DMS114 treated with DMSO at 0.1 percent for 48 hours (cell line): Measurements from ENCODE around the gene ARID1A.
"Not testable (repeated sequence)": the region's sequence is repeated elsewhere in the genome, so short reads cannot be mapped to it uniquely, and the experiment has no call there.

Source experiments
- DNase-seq: peaks from one replicate; lab custom pipeline; 2025; ENCODE audit not compliant: unreplicated experiment; lab: John Stamatoyannopoulos, UW

Gene ARID1A

DNA sequence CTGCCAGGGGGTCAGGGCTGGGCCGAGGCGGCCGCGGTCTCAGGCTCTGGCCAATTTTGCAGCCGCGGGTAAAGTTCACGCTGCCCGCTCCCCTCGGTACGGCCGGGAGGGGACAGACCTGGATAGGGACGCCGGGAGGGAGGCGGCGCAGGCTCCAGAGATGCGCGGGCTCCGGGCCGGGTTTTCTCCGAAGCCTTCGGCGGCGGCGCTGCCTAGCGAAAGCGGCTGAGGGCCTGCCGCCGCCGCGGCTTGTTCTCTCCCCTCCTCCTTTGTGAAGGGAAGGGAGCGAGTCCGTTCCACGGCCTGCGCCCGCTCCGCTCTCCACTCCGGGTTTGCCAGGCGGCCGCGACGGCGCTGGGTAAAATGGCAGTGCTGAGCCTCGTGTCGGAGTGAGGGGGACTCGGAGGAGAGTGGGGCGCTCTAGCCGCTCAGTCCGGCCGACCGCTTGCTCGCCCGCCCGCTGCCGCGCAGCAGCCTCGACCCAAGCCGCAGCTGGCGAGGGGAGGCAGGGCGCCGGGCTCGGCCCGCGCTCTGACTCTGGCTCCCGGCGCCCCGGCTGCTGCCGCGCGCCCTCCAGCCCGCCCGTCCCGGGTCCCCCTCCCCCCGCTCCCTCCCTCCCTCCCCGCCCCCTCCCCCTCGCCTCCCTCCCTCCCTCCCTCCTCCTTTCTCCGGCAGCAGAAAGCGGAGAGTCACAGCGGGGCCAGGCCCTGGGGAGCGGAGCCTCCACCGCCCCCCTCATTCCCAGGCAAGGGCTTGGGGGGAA, at the start of gene ARID1A:
Gene ARID1A, plus strand, starts transcription at position 660 of the 763 bp plus-strand sequence. CDS start 389 bp downstream, outside the sequence.
- peak; percentile 70 for DNase-seq

DNA sequence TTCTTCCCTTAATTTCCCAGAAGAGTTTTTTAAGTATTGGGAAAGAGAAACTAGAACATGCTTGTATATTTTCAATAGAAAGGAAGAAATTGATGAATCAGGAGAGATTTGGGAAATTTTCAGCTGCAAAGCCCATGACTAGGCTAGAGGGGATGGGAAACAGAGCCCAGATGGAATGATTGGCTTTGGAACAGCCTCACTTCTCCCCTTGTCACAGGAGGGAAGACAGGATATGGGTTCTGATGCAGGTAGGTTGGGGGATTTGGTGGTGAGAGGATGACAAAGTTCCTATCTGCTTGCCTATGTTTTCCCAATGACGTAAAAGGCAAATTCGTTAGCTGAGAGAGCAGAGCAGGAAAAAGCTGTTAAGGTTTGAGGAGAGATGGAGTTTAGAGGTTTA, 31.0 kb upstream of the ARID1A start:
- DNase-seq: no peak

DNA sequence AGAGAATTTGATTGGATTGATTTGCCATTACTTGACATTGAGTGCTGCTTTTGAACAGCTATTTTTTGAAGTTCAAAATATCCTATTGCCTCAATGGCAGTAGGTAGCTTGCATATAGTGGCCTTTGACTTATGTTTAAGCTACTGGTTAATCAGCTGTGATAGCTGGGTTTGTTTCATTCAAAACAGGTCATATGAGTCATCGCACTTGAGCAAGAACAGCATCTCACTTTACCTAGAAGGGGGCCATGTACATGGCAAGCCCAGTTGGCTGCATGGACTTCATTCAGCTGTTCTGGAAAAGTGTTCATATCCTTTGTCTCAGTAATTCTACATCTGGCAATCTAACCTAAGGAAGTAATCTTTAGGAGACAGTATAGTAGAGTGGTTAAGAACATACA, 29.0 kb upstream of the ARID1A start:
- no peak for DNase-seq

DNA sequence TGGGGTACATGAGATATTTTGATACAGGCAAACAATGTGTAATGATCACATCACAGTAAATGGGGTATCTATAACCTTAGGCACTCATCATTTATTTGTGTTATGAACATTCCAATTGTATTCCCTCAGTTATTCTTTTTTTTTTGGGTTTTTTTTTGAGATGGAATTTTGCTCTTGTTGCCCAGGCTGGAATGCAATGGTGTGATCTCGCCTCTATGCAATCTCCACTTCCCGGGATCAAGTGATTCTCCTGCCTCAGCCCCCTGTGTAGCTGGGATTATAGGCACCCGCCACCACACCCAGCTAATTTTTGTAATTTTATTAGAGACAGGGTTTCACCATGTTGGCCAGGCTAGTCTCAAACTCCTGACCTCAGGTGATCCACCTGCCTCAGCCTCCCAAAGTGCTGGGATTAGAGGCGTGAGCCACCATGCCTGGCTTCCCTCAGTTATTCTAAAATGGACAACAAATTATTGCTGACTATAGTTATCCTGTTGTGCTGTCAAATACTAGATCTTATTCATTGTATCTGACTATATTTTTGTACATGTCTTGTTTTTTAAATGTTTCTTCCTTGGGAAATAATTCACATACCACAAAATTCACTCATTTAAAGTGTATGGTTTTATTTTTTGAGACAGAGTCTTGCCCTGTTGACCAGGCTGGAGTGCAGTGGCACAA, 27.6 kb upstream of the ARID1A start:
- DNase-seq: not testable (repeated sequence)

DNA sequence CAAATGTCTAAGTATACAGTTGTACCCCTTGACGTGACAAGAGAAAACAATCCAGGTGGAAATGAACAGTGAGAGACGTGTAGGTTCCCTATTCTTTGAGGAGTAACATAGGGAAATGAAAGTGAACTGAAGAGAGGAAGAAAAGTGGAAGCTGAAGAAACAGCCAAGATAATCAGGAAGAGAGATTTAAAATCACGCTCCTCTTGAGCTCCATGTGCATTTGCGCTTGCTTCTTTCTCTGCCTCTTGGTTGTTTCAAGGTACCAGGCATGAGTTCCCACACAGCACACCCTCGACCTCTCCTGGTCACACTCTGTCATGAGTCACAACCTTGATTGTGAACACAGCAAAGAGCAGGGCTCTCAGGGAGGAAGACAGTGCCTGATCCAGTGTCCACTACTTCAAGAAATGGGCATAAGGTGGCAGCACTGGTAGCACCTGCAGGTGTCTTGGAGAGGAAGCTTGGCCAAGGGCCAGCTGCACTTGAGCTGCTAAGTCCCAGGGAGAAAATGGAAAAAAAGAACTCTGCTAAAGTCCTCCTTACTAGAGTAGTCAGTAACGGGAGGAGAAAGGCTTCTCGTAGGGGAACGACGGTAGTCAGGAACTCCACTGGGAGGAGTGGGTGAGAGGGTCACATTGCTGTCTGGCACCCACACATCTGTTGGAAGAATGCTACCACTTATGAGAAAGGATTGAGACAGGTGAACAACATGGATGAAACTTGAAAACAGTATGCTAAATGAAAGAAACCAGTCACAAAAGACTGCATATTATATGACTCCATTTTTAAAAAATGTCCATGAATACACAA, 18.3 kb upstream of the ARID1A start:
- DNase-seq: peak; percentile 19

DNA sequence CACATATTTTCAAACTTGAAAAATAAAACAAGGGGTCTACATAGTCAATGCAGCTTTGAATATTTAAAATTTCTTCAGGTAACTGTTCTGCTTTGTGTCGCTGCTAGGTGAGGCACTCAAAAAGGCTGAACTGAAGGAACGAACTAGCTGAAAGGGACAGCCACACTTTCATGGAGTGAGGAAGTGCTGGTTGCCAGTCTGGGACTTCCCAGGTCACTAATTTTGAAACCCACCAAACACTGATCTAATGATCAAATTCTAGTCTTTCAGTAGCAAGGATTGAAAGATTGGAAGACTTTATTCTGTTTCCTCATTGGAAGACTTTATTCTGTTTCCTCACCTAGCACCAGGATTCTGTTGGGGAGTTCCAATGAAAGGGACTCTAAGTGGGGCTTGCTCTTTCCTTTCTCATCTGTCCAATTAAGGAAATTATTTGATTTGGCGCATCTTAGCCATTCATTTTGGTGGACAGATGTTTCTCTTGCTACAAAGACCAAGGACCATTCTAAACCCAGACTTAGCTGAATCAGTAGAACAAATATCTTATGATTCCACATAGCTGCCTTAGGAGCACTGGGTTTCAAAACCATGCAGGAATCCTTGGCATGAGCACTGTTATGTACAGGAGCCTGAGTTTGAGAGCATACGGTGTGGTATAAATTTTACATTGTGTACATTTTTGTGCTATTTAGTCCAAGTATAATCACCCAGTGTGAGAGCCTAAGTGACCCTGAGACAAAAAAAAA, 10.9 kb upstream of the ARID1A start:
- no peak for DNase-seq

DNA sequence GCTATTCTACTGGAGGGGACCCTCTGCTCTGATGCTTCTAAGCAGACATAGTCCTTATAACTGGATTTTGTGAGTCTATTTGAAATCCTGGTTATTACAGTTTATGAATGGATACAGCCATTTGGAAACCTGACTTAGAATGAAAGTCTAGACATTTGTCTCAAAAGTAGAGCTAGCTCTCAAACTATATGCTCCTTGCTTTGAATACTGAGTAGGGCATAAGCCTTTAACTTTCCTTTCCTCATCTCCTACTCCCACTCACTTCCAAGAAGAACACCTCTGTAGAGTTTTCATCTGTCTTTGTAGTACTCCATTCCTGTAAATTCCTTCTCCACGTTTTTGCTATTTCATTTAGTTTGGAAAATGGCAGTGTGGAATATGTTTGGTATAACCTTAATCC, 9.0 kb upstream of the ARID1A start:
- no peak for DNase-seq

DNA sequence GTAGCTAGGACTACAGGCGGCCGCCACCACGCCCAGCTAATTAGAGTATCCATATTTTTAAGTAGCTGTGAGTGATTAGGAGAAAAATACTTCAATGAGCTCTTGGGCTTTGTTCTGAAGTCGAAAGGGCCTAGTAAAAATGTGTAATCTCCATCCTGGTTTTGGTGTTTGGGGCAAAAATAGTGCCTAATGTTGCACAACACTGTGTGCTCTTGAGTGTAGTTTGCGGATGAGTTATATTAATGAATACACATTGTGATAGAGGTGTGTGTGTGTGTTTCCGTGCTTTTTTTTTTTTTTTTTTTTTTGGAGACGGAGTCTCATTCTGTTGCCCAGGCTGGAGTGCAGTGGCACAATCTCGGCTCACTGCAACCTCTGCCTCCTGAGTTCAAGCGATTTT, 6.3 kb upstream of the ARID1A start:
- no peak for DNase-seq

DNA sequence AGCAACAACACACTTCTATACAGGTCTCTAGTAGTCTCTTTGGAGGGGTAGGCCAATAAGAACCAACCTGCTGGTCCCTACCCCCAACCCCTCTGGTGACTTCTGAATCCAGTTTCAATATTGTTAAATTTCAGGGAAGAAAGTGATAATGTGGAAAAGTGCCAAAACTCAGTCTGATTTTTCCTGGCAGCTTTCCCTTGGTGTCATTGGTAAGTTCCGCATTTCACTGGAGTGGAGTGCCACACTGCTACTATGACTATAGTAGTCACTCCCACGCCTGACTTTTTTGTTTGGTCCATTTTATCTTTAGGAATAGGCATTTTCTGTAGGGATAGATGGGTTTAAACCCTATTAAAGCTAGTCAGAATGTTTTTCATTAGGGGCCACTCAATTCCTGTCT, 5.7 kb upstream of the ARID1A start:
- DNase-seq: no peak

DNA sequence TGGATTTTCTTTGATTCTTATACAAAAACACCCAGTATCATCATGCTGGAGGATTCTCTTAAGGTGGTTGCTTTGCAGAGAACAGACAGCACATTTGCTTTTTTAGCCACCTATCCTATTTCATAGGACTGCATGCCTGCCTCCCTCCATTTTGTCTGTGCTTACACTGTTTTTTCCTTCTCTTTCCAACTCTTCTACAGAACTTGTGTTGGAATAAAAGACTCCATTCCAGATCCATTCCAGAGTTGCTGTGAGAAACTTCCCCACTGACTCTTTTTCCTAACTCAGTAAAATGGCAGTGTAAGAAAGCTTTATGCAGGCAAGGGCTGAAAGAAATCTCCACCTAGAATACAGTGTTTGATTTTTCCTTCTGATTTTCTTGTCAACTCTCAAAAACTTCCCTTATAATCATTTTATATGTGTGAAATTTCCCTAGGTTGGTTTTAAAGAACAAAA, 5.2 kb upstream of the ARID1A start:
- DNase-seq: no peak

DNA sequence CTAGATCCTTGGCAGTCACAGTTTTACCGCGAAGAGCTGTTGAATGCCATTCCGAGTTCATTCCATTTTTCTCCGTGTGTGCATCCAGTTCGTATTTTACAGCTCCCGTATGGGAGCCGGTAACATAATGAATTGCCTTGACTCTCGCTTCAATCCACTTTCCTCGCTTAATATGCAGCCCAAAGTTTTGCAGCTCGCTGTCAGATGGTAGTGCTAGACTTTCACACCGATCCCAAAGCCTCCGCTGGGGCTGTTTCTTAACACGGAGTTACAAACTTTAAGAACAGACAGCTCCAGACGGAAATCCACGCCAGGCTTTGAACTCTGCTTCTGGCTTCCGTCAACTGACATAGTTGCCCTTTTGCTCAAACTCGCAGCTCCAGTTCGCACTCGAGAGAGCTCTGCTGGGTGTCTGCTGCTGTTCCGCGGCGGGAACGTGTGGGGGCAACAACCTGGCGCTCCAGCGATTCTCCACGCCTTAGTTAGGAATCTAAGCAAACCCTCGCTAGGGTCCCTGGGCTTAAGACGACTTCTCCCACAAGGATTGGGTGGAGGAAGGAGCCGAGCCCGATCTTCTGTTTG, 3.5 kb upstream of the ARID1A start:
- DNase-seq: no peak

DNA sequence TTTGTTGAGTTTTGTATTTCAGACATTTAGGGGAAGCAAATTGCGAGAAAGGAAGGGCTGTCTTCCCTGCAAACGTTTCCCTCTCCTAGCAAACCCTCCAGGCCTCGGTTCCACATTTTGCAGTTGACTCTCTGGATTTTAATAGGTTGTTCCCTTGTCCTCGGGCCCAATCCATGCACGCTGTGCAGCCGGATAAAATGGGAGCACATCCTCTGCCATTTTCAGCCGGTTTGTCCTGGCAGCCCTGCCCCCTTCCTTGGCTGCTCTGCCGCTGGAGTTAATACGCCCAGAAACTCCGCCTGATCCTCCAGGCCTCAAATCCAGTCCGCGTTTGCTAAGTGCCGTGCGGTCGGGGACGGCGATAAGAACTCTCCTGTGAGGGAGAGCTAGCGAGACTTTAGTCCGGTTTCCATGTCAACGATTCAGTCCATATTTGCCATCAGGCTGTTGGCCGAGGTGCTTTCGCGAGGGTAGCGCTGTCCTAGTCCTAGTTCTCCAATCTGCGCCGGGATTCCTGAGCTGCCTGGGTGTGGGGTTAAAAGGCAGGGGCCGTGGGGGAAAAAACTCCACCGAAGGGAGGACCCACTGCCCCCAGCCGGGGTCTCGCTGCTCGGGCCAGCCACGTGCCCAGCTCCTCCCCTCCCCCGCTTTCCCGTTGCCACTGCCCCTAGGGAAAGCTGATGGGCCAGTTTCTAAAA, 2.9 kb upstream of the ARID1A start:
- DNase-seq: no peak

DNA sequence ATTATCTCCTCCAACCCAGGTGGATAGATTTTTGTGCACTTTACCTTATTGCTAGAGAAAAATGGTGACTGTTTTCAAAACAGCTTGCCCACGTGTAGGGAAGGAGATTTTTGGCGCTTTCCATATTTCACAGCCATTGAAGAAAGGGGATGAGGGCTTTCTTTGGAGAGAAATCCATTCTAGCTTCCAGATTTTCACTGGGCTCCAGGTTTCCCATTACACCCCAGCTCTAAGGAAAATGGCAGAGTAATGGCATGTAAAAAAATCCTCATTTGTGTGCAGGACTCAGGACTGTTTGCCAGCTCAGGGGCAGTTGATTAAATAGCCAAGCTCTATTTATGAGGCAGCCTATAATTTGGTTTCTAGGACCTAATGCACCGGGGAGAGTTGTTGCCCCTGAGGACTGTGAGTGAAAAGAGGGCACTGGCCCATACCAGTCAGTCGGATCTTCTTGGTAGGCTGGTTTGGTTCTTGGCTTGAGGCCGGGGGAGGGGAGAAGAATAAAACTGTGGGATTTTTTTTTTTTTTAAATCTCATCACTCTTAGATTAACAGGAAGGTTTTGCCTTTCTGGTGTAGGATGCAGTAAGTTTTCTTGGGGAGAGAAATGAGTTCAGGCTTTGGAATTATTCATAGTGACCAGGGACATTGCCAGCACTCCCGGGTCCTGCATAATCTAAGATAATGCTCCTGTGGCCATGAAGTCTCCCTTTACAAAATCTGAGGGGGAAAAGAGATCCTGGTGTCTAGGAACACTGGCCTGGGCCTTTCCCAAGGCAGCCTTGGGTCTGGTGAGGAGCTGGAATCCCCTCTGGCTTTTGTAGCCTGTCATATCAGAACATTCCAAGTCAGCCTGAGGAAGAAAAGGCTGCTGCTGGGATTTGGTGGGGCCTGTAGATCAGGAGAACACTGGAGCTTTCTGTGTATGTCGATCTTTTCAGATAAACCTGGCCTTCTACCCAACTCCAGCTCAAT, 1.9 kb upstream of the ARID1A start:
- DNase-seq: no peak

DNA sequence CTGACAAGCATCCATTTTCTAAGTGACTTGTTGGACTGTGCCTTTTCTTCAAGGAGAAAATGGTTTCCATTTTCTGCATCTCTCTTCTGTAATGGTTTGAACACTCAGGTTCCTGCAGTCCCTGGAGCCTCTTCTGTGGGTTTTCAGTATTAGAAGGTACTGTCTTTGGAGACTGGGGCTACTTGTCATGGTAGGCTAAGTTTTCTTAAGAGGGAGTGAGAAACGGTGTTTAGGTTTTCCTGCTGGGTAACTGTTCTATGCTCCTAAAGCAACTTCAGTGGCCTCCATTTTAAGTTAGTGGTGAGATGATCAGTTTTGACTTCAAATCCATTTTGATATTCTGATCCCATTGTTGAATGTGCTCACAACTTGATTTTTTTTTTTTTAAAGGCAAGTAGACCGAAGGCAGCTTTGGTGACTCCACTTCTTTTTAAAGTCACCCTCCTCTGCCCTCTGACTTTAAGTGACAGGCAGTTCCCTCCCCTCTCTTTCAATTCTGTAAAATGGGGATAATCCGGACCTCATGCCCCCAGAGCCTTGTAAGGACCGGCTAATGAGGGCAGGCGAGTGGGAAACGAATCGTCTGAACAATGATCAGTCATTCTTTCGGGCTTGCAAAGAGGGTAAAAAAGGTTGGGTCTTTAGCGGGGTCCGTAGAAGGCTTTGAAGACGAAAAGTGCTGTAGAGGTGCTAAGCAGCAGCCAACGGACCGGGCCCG, 1.0 kb upstream of the ARID1A start:
- no peak for DNase-seq

DNA sequence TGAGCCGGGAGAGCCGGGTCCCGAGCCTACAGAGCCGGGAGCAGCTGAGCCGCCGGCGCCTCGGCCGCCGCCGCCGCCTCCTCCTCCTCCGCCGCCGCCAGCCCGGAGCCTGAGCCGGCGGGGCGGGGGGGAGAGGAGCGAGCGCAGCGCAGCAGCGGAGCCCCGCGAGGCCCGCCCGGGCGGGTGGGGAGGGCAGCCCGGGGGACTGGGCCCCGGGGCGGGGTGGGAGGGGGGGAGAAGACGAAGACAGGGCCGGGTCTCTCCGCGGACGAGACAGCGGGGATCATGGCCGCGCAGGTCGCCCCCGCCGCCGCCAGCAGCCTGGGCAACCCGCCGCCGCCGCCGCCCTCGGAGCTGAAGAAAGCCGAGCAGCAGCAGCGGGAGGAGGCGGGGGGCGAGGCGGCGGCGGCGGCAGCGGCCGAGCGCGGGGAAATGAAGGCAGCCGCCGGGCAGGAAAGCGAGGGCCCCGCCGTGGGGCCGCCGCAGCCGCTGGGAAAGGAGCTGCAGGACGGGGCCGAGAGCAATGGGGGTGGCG, 371 bp downstream of the ARID1A start:
- DNase-seq: no peak

DNA sequence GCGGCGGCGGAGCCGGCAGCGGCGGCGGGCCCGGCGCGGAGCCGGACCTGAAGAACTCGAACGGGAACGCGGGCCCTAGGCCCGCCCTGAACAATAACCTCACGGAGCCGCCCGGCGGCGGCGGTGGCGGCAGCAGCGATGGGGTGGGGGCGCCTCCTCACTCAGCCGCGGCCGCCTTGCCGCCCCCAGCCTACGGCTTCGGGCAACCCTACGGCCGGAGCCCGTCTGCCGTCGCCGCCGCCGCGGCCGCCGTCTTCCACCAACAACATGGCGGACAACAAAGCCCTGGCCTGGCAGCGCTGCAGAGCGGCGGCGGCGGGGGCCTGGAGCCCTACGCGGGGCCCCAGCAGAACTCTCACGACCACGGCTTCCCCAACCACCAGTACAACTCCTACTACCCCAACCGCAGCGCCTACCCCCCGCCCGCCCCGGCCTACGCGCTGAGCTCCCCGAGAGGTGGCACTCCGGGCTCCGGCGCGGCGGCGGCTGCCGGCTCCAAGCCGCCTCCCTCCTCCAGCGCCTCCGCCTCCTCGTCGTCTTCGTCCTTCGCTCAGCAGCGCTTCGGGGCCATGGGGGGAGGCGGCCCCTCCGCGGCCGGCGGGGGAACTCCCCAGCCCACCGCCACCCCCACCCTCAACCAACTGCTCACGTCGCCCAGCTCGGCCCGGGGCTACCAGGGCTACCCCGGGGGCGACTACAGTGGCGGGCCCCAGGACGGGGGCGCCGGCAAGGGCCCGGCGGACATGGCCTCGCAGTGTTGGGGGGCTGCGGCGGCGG, 1.0 kb downstream of the ARID1A start:
- no peak for DNase-seq

DNA sequence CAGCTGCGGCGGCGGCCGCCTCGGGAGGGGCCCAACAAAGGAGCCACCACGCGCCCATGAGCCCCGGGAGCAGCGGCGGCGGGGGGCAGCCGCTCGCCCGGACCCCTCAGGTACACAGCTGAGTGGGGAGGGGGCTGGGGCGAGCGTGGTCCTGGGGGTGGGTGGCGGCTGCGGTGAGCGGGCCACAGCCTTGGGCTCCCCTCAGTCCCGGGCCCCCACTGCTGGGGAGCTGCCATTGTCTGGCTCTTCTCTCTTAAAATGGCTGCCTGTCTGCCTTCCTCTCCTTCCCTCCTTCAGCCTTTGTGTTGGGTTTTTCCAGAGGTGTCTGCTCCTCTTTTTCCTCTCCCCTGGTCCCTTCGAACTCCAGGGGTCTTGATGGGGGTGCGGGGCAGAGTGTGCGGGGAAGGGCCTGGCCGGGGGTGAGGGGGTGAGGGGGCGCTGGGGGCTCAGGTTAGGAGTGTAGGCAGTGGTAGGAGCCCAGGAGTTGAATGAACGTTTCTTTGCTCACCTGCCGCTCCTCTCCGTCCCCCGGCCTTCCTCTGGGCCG, 1.7 kb downstream of the ARID1A start:
- no peak for DNase-seq
